Myocyte (in vitro differentiated cells): ENCODE data around the gene VPS52. TPM values are rescaled to one million over a fixed set of nuclear protein-coding genes. Genes with fewer than 3 reads are reported as not detected.

Experiments
- DNase-seq: peaks from one replicate; pipeline ENCODE4 v3.0.0-alpha.2; 2012; ENCODE audit warnings: low read depth
- total RNA-seq: library from RNA; depleted of rRNA; stranded (reverse); fragments of >200 nt; gene quantifications from 2 replicates; pipeline ENCODE4 v1.2.3, GENCODE V29; 2014

Gene VPS52
- total RNA-seq, 1 donor from 2014 or later, result 45.9 TPM

GRCh38 chr6:33211666-33212422 is 59.8 kb downstream of the VPS52 start:
- no peak for DNase-seq

GRCh38 chr6:33211136-33211535 is 60.5 kb downstream of the VPS52 start:
- no peak for DNase-seq

- DNase-seq, result no peak
Observed at GRCh38 chr6:33209856-33210255, 61.8 kb downstream of the VPS52 start.

GRCh38 chr6:33208091-33208967 is 63.3 kb downstream of the VPS52 start, which contains the start of gene RING1:
TSS of gene RING1 (plus strand) at chr6:33208500. CDS start at chr6:33208823, 323 bp downstream.
- peak; percentile 86 for DNase-seq

- DNase-seq, result peak; percentile 60
Observed at GRCh38 chr6:33207552-33208090, 64.1 kb downstream of the VPS52 start.

- peak; percentile 17 for DNase-seq
Observed at GRCh38 chr6:33206864-33207551, 64.7 kb downstream of the VPS52 start.

- peak; percentile 21 for DNase-seq
Observed at GRCh38 chr6:33206027-33206863, 65.4 kb downstream of the VPS52 start.

GRCh38 chr6:33205191-33206026 is 66.3 kb downstream of the VPS52 start:
- peak; percentile 20 for DNase-seq

GRCh38 chr6:33204415-33205190 is 67.1 kb downstream of the VPS52 start, which contains the start of gene HSD17B8:
TSS of gene HSD17B8 (plus strand) at chr6:33204655. CDS start at chr6:33204669, 14 bp downstream.
- peak; percentile 93 for DNase-seq

- DNase-seq, result no peak
Observed at GRCh38 chr6:33204165-33204414, 67.6 kb downstream of the VPS52 start.

- no peak for DNase-seq
Observed at GRCh38 chr6:33203443-33204164, 68.1 kb downstream of the VPS52 start.

GRCh38 chr6:33202799-33203198 is 68.9 kb downstream of the VPS52 start:
- DNase-seq, result no peak

GRCh38 chr6:33201935-33202334 is 69.7 kb downstream of the VPS52 start:
- no peak for DNase-seq

- no peak for DNase-seq
Observed at GRCh38 chr6:33201147-33201545, 70.5 kb downstream of the VPS52 start.
